ENCODE data around the gene PPFIA1. TPM values are rescaled to one million over a fixed set of nuclear protein-coding genes. Genes with fewer than 3 reads are reported as not detected.
A peak's percentile ranks its signal among the peaks of the same experiment; 100 is the strongest.

Gene PPFIA1
- total RNA-seq, 1 donor = 37.1 TPM

- no peak overlapping the region for H3K4me3 ChIP-seq (ENCODE audit: low read depth, low read length)
- TF ChIP-seq, protein P1, sequence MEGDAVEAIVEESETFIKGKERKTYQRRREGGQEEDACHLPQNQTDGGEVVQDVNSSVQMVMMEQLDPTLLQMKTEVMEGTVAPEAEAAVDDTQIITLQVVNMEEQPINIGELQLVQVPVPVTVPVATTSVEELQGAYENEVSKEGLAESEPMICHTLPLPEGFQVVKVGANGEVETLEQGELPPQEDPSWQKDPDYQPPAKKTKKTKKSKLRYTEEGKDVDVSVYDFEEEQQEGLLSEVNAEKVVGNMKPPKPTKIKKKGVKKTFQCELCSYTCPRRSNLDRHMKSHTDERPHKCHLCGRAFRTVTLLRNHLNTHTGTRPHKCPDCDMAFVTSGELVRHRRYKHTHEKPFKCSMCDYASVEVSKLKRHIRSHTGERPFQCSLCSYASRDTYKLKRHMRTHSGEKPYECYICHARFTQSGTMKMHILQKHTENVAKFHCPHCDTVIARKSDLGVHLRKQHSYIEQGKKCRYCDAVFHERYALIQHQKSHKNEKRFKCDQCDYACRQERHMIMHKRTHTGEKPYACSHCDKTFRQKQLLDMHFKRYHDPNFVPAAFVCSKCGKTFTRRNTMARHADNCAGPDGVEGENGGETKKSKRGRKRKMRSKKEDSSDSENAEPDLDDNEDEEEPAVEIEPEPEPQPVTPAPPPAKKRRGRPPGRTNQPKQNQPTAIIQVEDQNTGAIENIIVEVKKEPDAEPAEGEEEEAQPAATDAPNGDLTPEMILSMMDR (IDR thresholded peaks at IDR 0.05; ENCODE audit: insufficient read depth, low read length) = no peak
- no peak for DNase-seq (ENCODE audit: low read depth)
Measured at GRCh38 chr11:70414341-70415100, 144.0 kb downstream of the PPFIA1 start.

DNA sequence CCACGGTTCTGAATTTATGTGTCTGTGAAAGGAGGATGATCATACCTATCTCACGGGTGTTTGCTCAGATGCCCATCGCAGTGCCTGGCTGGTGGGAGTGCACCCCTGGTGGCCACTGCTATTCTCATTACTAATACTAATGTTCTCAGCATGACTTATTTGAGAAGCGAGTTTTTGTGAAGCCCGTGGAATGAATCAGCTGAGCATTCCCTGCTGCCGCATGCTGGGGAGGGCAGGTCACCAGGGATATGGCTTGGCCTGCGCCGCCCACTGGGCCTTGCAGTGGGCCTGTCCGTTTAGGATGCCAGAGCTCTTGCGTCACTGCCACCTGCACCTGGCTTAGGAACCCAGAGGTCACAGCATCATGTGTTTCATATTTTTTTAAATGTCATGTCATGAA is 144.7 kb downstream of the PPFIA1 start:
- TF ChIP-seq, protein P1 (IDR thresholded peaks at IDR 0.05; ENCODE audit: insufficient read depth, low read length) = peak; percentile 42
- no peak overlapping the region for H3K4me3 ChIP-seq (ENCODE audit: low read depth, low read length)
- peak; percentile 46 for DNase-seq (ENCODE audit: low read depth)

DNA sequence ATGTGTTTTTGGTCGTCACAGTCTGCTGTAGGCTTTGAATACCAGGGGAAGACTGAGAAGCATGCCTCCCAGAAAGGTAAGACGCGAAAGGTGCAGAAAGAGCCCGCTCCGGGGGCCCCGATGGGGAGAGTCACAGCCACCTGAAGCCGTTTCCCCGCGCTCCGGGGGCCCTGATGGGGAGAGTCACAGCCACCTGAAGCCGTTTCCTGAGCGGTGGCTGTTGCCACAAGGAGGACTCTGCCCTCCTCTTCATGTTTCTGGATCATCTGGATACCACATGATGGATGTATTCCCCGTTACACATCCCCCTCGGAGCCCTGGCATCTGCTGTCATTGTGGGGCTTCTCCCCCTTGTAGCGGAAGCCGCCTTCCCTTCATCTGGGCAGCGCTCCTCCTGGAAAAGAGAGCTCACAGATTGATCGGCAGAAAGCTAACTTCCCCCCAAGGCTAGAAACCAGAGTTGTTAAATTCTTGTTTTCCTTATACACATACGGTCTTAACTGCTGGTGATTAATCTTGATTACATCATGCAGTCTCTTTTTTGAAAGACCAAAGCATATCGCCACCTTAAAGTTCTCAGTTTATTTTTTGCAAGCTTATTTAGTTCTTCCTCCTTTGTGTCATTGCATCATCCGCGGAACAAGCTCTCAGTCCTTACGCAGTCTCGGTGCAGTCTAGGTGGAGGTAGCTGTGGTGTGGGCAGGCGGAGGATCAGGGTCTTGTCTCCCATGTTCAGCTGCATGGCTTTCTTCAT is 145.3 kb downstream of the PPFIA1 start:
- TF ChIP-seq, protein P1 (IDR thresholded peaks at IDR 0.05; ENCODE audit: insufficient read depth, low read length) = no peak
- DNase-seq (ENCODE audit: low read depth) = peak; percentile 13
- H3K4me3 ChIP-seq (ENCODE audit: low read depth, low read length) = no peak overlapping the region

GRCh38 chr11:70416881-70417280 is 146.4 kb downstream of the PPFIA1 start:
- no peak overlapping the region for H3K4me3 ChIP-seq (ENCODE audit: low read depth, low read length)
- TF ChIP-seq, protein P1 (IDR thresholded peaks at IDR 0.05; ENCODE audit: insufficient read depth, low read length) = no peak
- DNase-seq (ENCODE audit: low read depth) = no peak

GRCh38 chr11:70418130-70418529 is 147.6 kb downstream of the PPFIA1 start:
- no peak for DNase-seq (ENCODE audit: low read depth)
- no peak overlapping the region for H3K4me3 ChIP-seq (ENCODE audit: low read depth, low read length)
- TF ChIP-seq, protein P1 (IDR thresholded peaks at IDR 0.05; ENCODE audit: insufficient read depth, low read length) = no peak

- TF ChIP-seq, protein P1 (IDR thresholded peaks at IDR 0.05; ENCODE audit: insufficient read depth, low read length) = no peak
- H3K4me3 ChIP-seq (ENCODE audit: low read depth, low read length) = no peak overlapping the region
- DNase-seq (ENCODE audit: low read depth) = no peak
Measured at GRCh38 chr11:70419307-70420007, 149.0 kb downstream of the PPFIA1 start.
